Caco-2 (cell line): ENCODE measurements around the gene COL4A2. TPM values are rescaled to one million over a fixed set of nuclear protein-coding genes. Genes with fewer than 3 reads are reported as not detected.

Experiments
- BruUV-seq: library from RNA; stranded (reverse); fragments of 400-500 nt; replicated peaks from 2 replicates; lab custom pipeline; 2021; lab: Mats Ljungman, UMichigan
- CTCF ChIA-PET: fragments of 300-600 bp; sonication (Branson Sonifier 250); formaldehyde crosslinking; loops from one replicate; lab custom pipeline; 2022; ENCODE audit warnings: antibody characterized with exemption; lab: Charles Lee
- POLR2A ChIA-PET: fragments of 300-600 bp; sonication (Branson Sonifier 250); formaldehyde crosslinking; loops from one replicate; lab custom pipeline; 2022; ENCODE audit warnings: antibody characterized with exemption; lab: Charles Lee
- DNase-seq, 2 experiments: peaks; one replicate each; pipeline versions ENCODE4 v3.0.0 to v3.0.0-alpha.2; 2020 to 2022
- H3K27me3 ChIP-seq: replicated peaks from 2 replicates; pipeline ENCODE4 v1.6.0; 2011; ENCODE audit warnings: low read length; ENCODE audit not compliant: control insufficient read depth, insufficient read depth
- H3K36me3 ChIP-seq: 2 replicates; pipeline ENCODE4 v1.5.1; 2011; ENCODE audit warnings: low read length; ENCODE audit not compliant: control insufficient read depth, insufficient read depth
- H3K4me1 ChIP-seq: fragments of 250-450 bp; sonication (Bioruptor Pico); 2 replicates; pipeline ENCODE4 v1.5.1; 2020; ENCODE audit warnings: mild to moderate bottlenecking
- H3K4me3 ChIP-seq: 2 replicates; pipeline ENCODE4 v1.5.1; 2011; ENCODE audit warnings: low read depth, mild to moderate bottlenecking, control low read depth, low read length
- H3K9me3 ChIP-seq: fragments of 250-450 bp; sonication (Bioruptor Pico); 2 replicates; pipeline ENCODE4 v1.5.1; 2020; ENCODE audit warnings: mild to moderate bottlenecking, moderate library complexity
- H3K27ac Mint-ChIP-seq: one replicate; pipeline ENCODE4 v1.8.0; 2022; ENCODE audit warnings: mixed read lengths; ENCODE audit not compliant: unreplicated experiment
- H3K27me3 Mint-ChIP-seq: one replicate; pipeline ENCODE4 v1.8.0; 2022; ENCODE audit warnings: mixed read lengths; ENCODE audit not compliant: insufficient read depth, unreplicated experiment
- H3K36me3 Mint-ChIP-seq: one replicate; pipeline ENCODE4 v1.8.0; 2022; ENCODE audit warnings: mild to moderate bottlenecking, mixed read lengths; ENCODE audit not compliant: insufficient read depth, unreplicated experiment
- H3K4me1 Mint-ChIP-seq: one replicate; pipeline ENCODE4 v1.8.0; 2022; ENCODE audit warnings: low read depth, mixed read lengths; ENCODE audit not compliant: unreplicated experiment
- H3K4me3 Mint-ChIP-seq: one replicate; pipeline ENCODE4 v1.8.0; 2022; ENCODE audit warnings: mild to moderate bottlenecking, moderate library complexity, mixed read lengths; ENCODE audit not compliant: unreplicated experiment
- H3K9me3 Mint-ChIP-seq: one replicate; pipeline ENCODE4 v1.8.0; 2022; ENCODE audit warnings: mixed read lengths; ENCODE audit not compliant: unreplicated experiment
- CTCF ChIP-seq, 2 experiments: fragments of 200-600 bp in 1 of 2; IDR thresholded peaks; 1 replicate in 1 of 2; 2 replicates in 1 of 2; pipeline versions ENCODE4 v1.5.1 to v1.8.0; 2011 to 2022; ENCODE audit warnings: antibody characterized with exemption in 1 of 2, control low read depth in 1 of 2, inconsistent platforms in 1 of 2, low read depth in 1 of 2, low read length in 1 of 2, mild to moderate bottlenecking in 1 of 2, moderate library complexity in 1 of 2; ENCODE audit not compliant: insufficient read depth in 1 of 2, severe bottlenecking in 1 of 2, unreplicated experiment in 1 of 2
- intact Hi-C: fragments of 100-400 bp; cut with micrococcal nuclease; formaldehyde crosslinking; loops from one replicate; pipeline ENCODE4 v1.10.0; 2022; ENCODE audit not compliant: unreplicated experiment
- total RNA-seq: library from RNA; stranded (reverse); gene quantifications from 2 replicates; pipeline ENCODE4 v1.2.3, GENCODE V29; 2022

COL4A2 gene
- total RNA-seq, 1 experiment from 2014 or later, result 19.2 TPM

GRCh38 chr13:110324026-110324749 is 17.1 kb downstream of the COL4A2 start:
- Histone ChIP-seq H3K9me3 (no peaks in the 10 kb centered on the region; the same call in 1 of the 2 replicates), H3K4me1 (peaks cover 31% of the 10 kb centered on the region), H3K4me3 (no peak overlapping the region), H3K36me3 (no peaks in the 10 kb centered on the region), H3K27me3 (no peaks in the 10 kb centered on the region)
- DNase-seq, result no peak
- Mint-ChIP-seq H3K9me3 (peaks cover 11% of the 10 kb centered on the region), H3K36me3 (no peaks in the 10 kb centered on the region), H3K4me1 (peaks cover 25% of the 10 kb centered on the region), H3K27ac (no peak overlapping the region), H3K27me3 (no peaks in the 10 kb centered on the region), H3K4me3 (no peak overlapping the region)
- no TSS peak for BruUV-seq
- CTCF ChIA-PET, result interaction anchor here (0.8 kb wide), 1 partner anchor 12 kb away, joined by 3 read pairs; no protein-coding TSS in a partner anchor
- intact Hi-C loops, result no loop called here
- POLR2A ChIA-PET, result interaction anchor here (0.7 kb wide), 1 partner anchor 388 kb away, joined by 3 read pairs; no protein-coding TSS in a partner anchor
- TF ChIP-seq CTCF (IDR thresholded peaks at IDR 0.05; ENCODE audit: insufficient read depth in 1 of 2, low read depth in 1 of 2, low read length in 1 of 2, severe bottlenecking in 1 of 2, unreplicated experiment in 1 of 2), result no peak

GRCh38 chr13:110326263-110326904 is 19.3 kb downstream of the COL4A2 start:
- intact Hi-C loops, result no loop called here
- H3K27me3 ChIP-seq, result no peaks in the 10 kb centered on the region
- H3K9me3 ChIP-seq, result no peaks in the 10 kb centered on the region
- Mint-ChIP-seq H3K4me1 (peaks cover 14% of the 10 kb centered on the region), H3K4me3 (no peak overlapping the region), H3K27me3 (no peaks in the 10 kb centered on the region), H3K9me3 (peaks cover 6% of the 10 kb centered on the region), H3K27ac (peak overlapping the region; percentile 51), H3K36me3 (no peaks in the 10 kb centered on the region)
- BruUV-seq, result no TSS peak
- DNase-seq, result no peak
- ChIA-PET CTCF (no interaction called here), POLR2A (no interaction called here)
- no peaks in the 10 kb centered on the region for H3K36me3 ChIP-seq
- TF ChIP-seq CTCF (IDR thresholded peaks at IDR 0.05; ENCODE audit: insufficient read depth in 1 of 2, low read depth in 1 of 2, low read length in 1 of 2, severe bottlenecking in 1 of 2, unreplicated experiment in 1 of 2), result no peak
- no peak overlapping the region for H3K4me3 ChIP-seq
- peaks cover 17% of the 10 kb centered on the region for H3K4me1 ChIP-seq

- peak overlapping the region; percentile 51 for H3K27ac Mint-ChIP-seq
- POLR2A ChIA-PET, result no interaction called here
- intact Hi-C loops, result no loop called here
- no peaks in the 10 kb centered on the region for H3K27me3 Mint-ChIP-seq
- H3K4me3 Mint-ChIP-seq, result no peak overlapping the region
- H3K4me3 ChIP-seq, result no peak overlapping the region
- no peak for TF ChIP-seq CTCF (IDR thresholded peaks at IDR 0.05; ENCODE audit: insufficient read depth in 1 of 2, low read depth in 1 of 2, low read length in 1 of 2, severe bottlenecking in 1 of 2, unreplicated experiment in 1 of 2)
- no peaks in the 10 kb centered on the region for H3K9me3 Mint-ChIP-seq
- no peaks in the 10 kb centered on the region for H3K36me3 Mint-ChIP-seq
- H3K27me3 ChIP-seq, result no peaks in the 10 kb centered on the region
- BruUV-seq, result no TSS peak
- no peak for DNase-seq
- peaks cover 21% of the 10 kb centered on the region for H3K4me1 ChIP-seq
- H3K9me3 ChIP-seq, result no peaks in the 10 kb centered on the region
- peaks cover 12% of the 10 kb centered on the region for H3K4me1 Mint-ChIP-seq
- no peaks in the 10 kb centered on the region for H3K36me3 ChIP-seq
- CTCF ChIA-PET, result no interaction called here
Measured at GRCh38 chr13:110327051-110327721, 20.1 kb downstream of the COL4A2 start.
